ENCODE measurements around the gene CDH5. TPM values are rescaled to one million over a fixed set of nuclear protein-coding genes. Genes with fewer than 3 reads are reported as not detected.
A peak's percentile ranks its signal among the peaks of the same experiment; 100 is the strongest.

Gene CDH5
- total RNA-seq, 2 experiments from 2014 or later, result not detected

DNA sequence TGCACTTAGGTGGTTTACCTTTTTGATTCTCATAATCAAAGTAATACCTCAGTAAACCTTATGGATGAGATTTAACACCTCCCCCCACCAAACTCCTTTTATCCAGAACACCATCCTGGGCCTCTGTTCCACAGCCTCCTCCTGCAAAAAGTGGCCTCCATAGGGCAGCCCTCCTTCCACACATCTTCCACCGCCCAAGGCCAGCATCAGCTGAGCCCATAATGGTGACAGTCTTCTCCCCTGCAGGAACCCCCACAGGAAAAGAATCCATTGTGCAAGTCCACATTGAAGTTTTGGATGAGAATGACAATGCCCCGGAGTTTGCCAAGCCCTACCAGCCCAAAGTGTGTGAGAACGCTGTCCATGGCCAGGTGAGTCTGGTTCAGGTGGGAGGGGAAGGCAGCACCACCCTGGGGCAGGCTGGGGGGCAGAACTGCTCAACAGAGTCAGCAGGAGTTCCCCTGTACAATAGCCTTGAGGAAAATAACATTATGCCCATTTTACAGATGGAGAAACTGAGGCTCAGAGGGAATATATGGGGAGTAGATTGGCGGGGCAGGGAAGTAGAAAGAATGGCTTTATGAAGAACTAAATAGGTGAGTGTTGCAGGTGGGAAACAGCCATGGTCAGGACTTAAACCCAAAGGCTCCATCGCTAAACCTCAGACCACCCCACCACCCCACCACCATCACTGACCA lies 31.4 kb downstream of the CDH5 start:
- Mint-ChIP-seq H3K9me3 (ENCODE audit: low read depth) (no peaks in the 10 kb centered on the region), H3K4me1 (no peaks in the 10 kb centered on the region), H3K4me3 (no peak overlapping the region), H3K36me3 (no peaks in the 10 kb centered on the region), H3K27me3 (peaks cover 13% of the 10 kb centered on the region), H3K27ac (no peak overlapping the region)
- no peak for DNase-seq
- no peak for ATAC-seq
- CTCF ChIA-PET, result interaction anchor here (0.9 to 1.3 kb wide), 2 partner anchors 9 to 41 kb away, joined by 5 to 7 read pairs; no protein-coding TSS in a partner anchor

DNA sequence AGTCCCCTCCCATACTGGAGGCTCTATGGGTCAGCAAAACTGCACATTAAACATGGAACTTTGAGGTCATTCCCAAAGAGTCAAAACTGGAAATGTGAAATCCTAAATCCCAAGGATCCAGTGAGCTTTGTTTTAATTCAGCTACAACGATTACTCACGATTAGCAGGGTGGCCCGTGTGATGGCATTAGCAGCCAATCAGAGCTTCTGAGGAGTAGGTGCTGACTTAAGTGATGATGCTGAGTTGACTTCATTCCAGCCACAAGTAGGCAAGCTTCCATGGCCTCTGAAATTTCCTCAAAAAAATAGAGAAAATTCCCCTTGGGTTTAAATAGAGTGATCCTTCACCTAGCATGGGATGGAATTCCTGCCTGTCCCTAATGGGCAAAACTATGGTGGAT lies 32.5 kb downstream of the CDH5 start:
- ATAC-seq (no peak), DNase-seq (no peak)
- H3K4me1 Mint-ChIP-seq, result no peaks in the 10 kb centered on the region
- no peak overlapping the region for H3K27ac Mint-ChIP-seq
- H3K36me3 Mint-ChIP-seq, result no peaks in the 10 kb centered on the region
- peaks cover 13% of the 10 kb centered on the region for H3K27me3 Mint-ChIP-seq
- CTCF ChIA-PET, result interaction anchor here (0.9 to 1.3 kb wide), 2 partner anchors 8 to 42 kb away, joined by 5 to 7 read pairs; no protein-coding TSS in a partner anchor
- no peaks in the 10 kb centered on the region for H3K9me3 Mint-ChIP-seq (ENCODE audit: low read depth)
- no peak overlapping the region for H3K4me3 Mint-ChIP-seq

GRCh38 chr16:66399930-66400329 lies 33.4 kb downstream of the CDH5 start:
- H3K36me3 Mint-ChIP-seq, result no peaks in the 10 kb centered on the region
- DNase-seq (no peak), ATAC-seq (no peak)
- H3K27ac Mint-ChIP-seq, result no peak overlapping the region
- CTCF ChIA-PET, result no interaction called here
- no peaks in the 10 kb centered on the region for H3K9me3 Mint-ChIP-seq (ENCODE audit: low read depth)
- no peaks in the 10 kb centered on the region for H3K4me1 Mint-ChIP-seq
- H3K4me3 Mint-ChIP-seq, result no peak overlapping the region
- H3K27me3 Mint-ChIP-seq, result peaks cover 16% of the 10 kb centered on the region

GRCh38 chr16:66400503-66401380 lies 34.3 kb downstream of the CDH5 start:
- ATAC-seq (no peak), DNase-seq (no peak)
- Mint-ChIP-seq H3K36me3 (no peaks in the 10 kb centered on the region), H3K27ac (no peak overlapping the region), H3K4me3 (no peak overlapping the region), H3K27me3 (peaks cover 20% of the 10 kb centered on the region), H3K4me1 (no peaks in the 10 kb centered on the region), H3K9me3 (ENCODE audit: low read depth) (no peaks in the 10 kb centered on the region)
- CTCF ChIA-PET, result no interaction called here

DNA sequence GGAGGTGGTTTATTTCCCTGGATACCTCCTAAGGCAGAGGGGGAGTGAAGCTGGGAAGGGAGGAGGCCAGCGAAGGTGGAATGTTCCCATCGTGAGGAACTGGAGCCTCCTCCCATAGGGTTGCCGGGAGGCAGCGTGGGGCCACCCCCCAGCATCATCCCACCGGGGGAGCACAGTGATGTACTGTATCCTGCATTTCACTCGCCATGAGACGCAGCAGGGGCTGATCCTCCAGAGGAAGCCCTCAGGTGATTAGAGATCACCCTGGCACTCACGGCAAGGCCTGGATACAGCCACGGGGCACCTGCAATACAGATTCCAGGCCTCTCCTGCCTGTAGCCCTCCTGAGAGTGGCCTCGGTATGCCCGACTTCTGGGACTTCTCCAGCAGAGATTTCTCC lies 35.1 kb downstream of the CDH5 start:
- Mint-ChIP-seq H3K9me3 (ENCODE audit: low read depth) (no peaks in the 10 kb centered on the region), H3K4me3 (no peak overlapping the region), H3K27me3 (peaks cover 17% of the 10 kb centered on the region), H3K36me3 (no peaks in the 10 kb centered on the region), H3K4me1 (no peaks in the 10 kb centered on the region), H3K27ac (no peak overlapping the region)
- DNase-seq (no peak), ATAC-seq (no peak)
- CTCF ChIA-PET, result no interaction called here

DNA sequence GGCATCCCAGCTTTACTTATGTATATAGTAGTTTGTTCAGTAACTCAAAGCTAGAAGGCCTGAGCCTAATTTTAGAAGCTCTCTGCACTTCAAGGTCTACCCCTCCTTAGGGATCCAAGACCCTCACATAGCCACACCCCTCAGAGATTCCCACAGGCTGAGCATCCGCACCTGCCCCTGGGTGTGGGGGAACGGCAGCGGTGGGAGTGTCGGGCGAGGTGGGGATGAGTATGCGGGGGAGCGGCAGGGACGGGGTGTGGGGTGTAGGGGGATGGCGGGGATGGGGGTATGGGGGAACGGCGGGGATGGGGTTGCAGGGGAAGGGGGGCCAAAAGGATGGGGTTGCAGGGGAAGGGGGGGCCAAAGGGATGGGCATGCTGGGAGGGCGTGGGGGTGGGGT lies 35.7 kb downstream of the CDH5 start:
- no peak overlapping the region for H3K27ac Mint-ChIP-seq
- DNase-seq (no peak), ATAC-seq (no peak)
- no peaks in the 10 kb centered on the region for H3K9me3 Mint-ChIP-seq (ENCODE audit: low read depth)
- no peak overlapping the region for H3K4me3 Mint-ChIP-seq
- H3K36me3 Mint-ChIP-seq, result no peaks in the 10 kb centered on the region
- H3K4me1 Mint-ChIP-seq, result peaks cover 4% of the 10 kb centered on the region
- CTCF ChIA-PET, result no interaction called here
- H3K27me3 Mint-ChIP-seq, result peaks cover 17% of the 10 kb centered on the region

GRCh38 chr16:66402591-66403230 lies 36.2 kb downstream of the CDH5 start:
- no peak for ATAC-seq
- Mint-ChIP-seq H3K4me1 (peaks cover 6% of the 10 kb centered on the region), H3K27ac (no peak overlapping the region), H3K4me3 (no peak overlapping the region), H3K27me3 (peaks cover 17% of the 10 kb centered on the region), H3K36me3 (no peaks in the 10 kb centered on the region), H3K9me3 (ENCODE audit: low read depth) (no peaks in the 10 kb centered on the region)
- no peak for DNase-seq
- CTCF ChIA-PET, result interaction anchor here (5.2 to 8.7 kb wide), 2 partner anchors 76 to 187 kb away, joined by 63 to 209 read pairs; no protein-coding TSS in a partner anchor

GRCh38 chr16:66403531-66404145 lies 37.1 kb downstream of the CDH5 start:
- H3K4me1 Mint-ChIP-seq, result peaks cover 14% of the 10 kb centered on the region
- DNase-seq (no peak), ATAC-seq (no peak)
- no peak overlapping the region for H3K4me3 Mint-ChIP-seq
- no peak overlapping the region for H3K27ac Mint-ChIP-seq
- CTCF ChIA-PET, result interaction anchor here (1.9 to 8.7 kb wide), 4 partner anchors 75 to 205 kb away, joined by 5 to 209 read pairs (median 49); no protein-coding TSS in a partner anchor
- H3K27me3 Mint-ChIP-seq, result peaks cover 16% of the 10 kb centered on the region
- no peaks in the 10 kb centered on the region for H3K9me3 Mint-ChIP-seq (ENCODE audit: low read depth)
- H3K36me3 Mint-ChIP-seq, result no peaks in the 10 kb centered on the region

DNA sequence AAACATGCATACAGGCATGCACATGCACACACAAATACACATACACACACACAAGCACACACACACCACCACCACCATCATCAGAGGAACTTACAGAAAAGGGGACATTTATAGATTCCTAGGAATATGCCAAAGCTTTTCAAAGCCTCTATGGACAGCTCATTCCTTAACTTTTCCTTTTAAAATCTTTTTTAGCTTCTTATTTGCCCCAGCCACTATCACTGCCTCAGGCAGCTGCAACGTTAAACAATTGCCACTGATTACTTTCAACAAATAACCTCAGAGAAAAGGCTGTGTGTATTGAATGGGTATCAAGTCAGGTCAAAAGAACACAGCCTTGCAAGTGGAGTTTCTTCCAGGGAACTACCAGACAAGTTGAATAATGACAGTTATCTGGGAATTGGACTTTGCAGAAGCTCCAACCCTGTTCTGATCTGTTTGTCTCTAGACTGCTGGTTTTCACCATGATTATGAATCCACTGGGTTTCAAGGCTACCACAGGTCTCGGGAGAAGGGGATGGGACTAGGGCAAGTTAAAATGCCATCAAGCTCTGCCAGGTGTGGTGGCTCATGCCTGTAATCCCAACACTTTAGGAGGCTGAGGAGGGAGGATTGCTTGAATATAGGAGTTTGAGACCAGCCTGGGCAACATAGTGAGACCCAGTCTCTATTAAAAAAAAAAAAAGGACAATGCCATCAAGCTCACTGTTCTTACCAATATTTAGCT lies 38.7 kb downstream of the CDH5 start:
- H3K4me1 Mint-ChIP-seq, result peaks cover 23% of the 10 kb centered on the region

DNA sequence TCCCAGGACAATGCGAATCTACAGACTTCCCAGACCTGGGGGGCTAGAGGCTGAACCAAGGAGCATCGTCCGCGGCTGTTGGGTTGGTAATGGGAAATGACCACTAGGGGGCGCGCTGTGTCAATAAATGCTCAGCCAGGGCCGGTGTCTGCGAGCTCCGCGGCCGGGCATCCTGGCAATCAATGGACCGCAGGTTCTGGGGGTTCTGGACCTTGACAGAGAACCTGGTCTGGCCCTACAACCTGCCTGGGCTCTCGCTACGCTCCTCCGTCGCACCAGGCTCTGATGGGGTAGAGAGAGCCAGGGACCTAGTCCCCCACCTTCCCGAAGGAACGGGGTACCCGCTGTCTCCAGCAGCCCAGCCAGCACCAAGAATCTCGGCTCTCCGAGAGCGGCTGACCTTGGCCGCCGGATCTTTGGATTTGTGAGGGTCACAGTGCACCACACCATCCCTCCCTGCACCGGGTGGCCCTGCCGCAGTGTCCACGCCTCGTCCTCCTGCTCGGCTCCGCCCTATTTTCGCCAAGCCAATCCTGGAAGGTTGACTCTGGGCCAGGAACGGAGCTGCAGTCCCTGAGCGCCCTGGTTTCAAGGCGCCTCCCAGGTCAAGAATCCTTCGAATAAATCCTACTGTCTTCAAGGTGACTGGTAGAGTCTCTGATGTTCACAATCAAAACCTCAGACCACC lies 40.2 kb downstream of the CDH5 start:
- peak; percentile 93 for ATAC-seq
- Mint-ChIP-seq H3K27me3 (peaks cover 14% of the 10 kb centered on the region), H3K27ac (peak overlapping the region; percentile 8), H3K36me3 (peaks cover 5% of the 10 kb centered on the region), H3K4me3 (peak overlapping the region; percentile 78), H3K9me3 (ENCODE audit: low read depth) (peaks cover 2% of the 10 kb centered on the region), H3K4me1 (peaks cover 23% of the 10 kb centered on the region)
- CTCF ChIA-PET, result interaction anchor here (0.8 to 8.7 kb wide), 57 partner anchors 8 to 466 kb away, joined by 3 to 209 read pairs (median 6); partner anchors contain the start of genes CKLF, CMTM3, DYNC1LI2 and NAE1
- peak; percentile 91 for DNase-seq

More for the DNA sequence above, 38.7 kb downstream of the CDH5 start:
- Mint-ChIP-seq H3K4me3 (no peak overlapping the region), H3K36me3 (no peaks in the 10 kb centered on the region), H3K27ac (no peak overlapping the region), H3K27me3 (peaks cover 14% of the 10 kb centered on the region), H3K9me3 (ENCODE audit: low read depth) (no peaks in the 10 kb centered on the region)
- CTCF ChIA-PET, result interaction anchor here (0.7 to 8.7 kb wide), 23 partner anchors 10 to 463 kb away, joined by 3 to 209 read pairs (median 7); partner anchors contain the start of genes CKLF and CMTM3
- ATAC-seq (no peak), DNase-seq (peak; percentile 8)

DNA sequence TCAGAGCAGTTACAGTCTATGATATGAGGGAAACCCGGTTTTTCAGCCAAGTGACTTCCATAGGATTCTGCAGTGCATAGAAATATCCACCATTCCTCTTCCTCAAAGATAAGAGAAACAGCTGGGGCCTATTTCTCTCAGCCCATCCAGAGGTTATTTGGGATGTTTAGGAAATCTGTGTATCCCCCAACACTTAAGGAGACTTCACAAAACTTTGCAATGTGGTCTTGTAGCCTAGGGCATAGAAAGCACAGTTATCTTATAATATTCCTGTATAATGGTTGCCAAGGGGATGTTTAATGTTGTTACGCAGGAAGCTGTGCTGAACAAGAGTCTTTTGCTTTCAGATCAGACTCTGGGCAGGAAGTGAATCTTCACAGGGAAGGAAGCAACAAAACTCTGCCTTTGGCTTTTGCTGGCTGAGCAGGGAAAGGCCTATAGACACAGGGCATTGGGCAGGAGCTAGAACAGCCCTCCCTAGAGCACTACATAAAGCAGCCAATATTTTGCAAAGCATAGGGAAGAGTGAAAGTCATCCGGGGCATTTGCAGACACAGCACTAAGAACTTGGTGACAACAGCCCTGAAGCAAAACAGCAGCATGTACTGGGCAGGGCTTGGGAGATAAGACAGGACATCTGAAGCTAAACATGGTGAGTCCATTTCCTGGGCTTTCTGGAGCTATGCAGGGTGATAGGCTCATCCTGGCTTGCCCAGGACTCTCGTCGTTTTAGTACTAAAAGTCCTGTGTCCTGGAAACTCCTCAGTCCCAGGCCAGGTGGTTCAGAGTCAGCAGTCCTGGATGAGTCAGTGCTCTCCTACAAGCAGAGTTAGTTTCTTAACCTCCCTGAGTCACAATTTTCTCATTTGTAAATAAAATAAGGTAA lies 41.9 kb downstream of the CDH5 start:
- H3K4me3 Mint-ChIP-seq, result peak overlapping the region; percentile 66
- CTCF ChIA-PET, result interaction anchor here (0.6 to 8.7 kb wide), 14 partner anchors 53 to 465 kb away, joined by 3 to 209 read pairs (median 6); partner anchors contain the start of genes CKLF and DYNC1LI2
- ATAC-seq (peak; percentile 25), DNase-seq (peak; percentile 40)
- peaks cover 14% of the 10 kb centered on the region for H3K27me3 Mint-ChIP-seq
- H3K36me3 Mint-ChIP-seq, result peaks cover 8% of the 10 kb centered on the region
- H3K9me3 Mint-ChIP-seq (ENCODE audit: low read depth), result peaks cover 5% of the 10 kb centered on the region
- H3K4me1 Mint-ChIP-seq, result peaks cover 23% of the 10 kb centered on the region
- peak overlapping the region; percentile 85 for H3K27ac Mint-ChIP-seq
